Measurements from ENCODE around the gene EHD1.

Gene EHD1

GRCh38 chr11:64869571-64870175 is 8.7 kb downstream of the EHD1 start:
- no peak overlapping the region for H3K4me3 ChIP-seq (ENCODE audit: low read depth, low read length)
- DNase-seq (ENCODE audit: low read depth) = no peak
- TF ChIP-seq CTCF (IDR thresholded peaks at IDR 0.05; ENCODE audit: control insufficient read depth, extremely low read depth, insufficient read depth) = no peak

GRCh38 chr11:64868904-64869570 is 9.4 kb downstream of the EHD1 start:
- no peak for DNase-seq (ENCODE audit: low read depth)
- TF ChIP-seq CTCF (IDR thresholded peaks at IDR 0.05; ENCODE audit: control insufficient read depth, extremely low read depth, insufficient read depth) = no peak
- no peak overlapping the region for H3K4me3 ChIP-seq (ENCODE audit: low read depth, low read length)

- no peak for TF ChIP-seq CTCF (IDR thresholded peaks at IDR 0.05; ENCODE audit: control insufficient read depth, extremely low read depth, insufficient read depth)
- H3K4me3 ChIP-seq (ENCODE audit: low read depth, low read length) = no peak overlapping the region
- no peak for DNase-seq (ENCODE audit: low read depth)
Measured at GRCh38 chr11:64867748-64868462, 10.5 kb downstream of the EHD1 start.

GRCh38 chr11:64866173-64866491 is 12.3 kb downstream of the EHD1 start:
- no peak for DNase-seq (ENCODE audit: low read depth)
- no peak for TF ChIP-seq CTCF (IDR thresholded peaks at IDR 0.05; ENCODE audit: control insufficient read depth, extremely low read depth, insufficient read depth)
- no peak overlapping the region for H3K4me3 ChIP-seq (ENCODE audit: low read depth, low read length)

GRCh38 chr11:64865286-64866172 is 12.9 kb downstream of the EHD1 start:
- no peak for DNase-seq (ENCODE audit: low read depth)
- TF ChIP-seq CTCF (IDR thresholded peaks at IDR 0.05; ENCODE audit: control insufficient read depth, extremely low read depth, insufficient read depth) = no peak
- no peak overlapping the region for H3K4me3 ChIP-seq (ENCODE audit: low read depth, low read length)

GRCh38 chr11:64864473-64865285 is 13.7 kb downstream of the EHD1 start:
- no peak overlapping the region for H3K4me3 ChIP-seq (ENCODE audit: low read depth, low read length)
- TF ChIP-seq CTCF (IDR thresholded peaks at IDR 0.05; ENCODE audit: control insufficient read depth, extremely low read depth, insufficient read depth) = no peak
- DNase-seq (ENCODE audit: low read depth) = no peak

All from LNCaP clone FGC (cell line).